OCI-LY3 (cell line): Measurements from ENCODE around the gene DERL2.

Source experiments
- H2AFZ ChIP-seq: fragments of 200-600, 300-600 bp; shearing (Covaris generic); 2 replicates; pipeline ENCODE4 v1.6.0; 2014; ENCODE audit warnings: antibody characterized with exemption, low read depth, low read length
- H3K27ac ChIP-seq: fragments of 200-600, 300-600 bp; sonication (generic); 2 replicates; pipeline ENCODE4 v1.5.1; 2014; ENCODE audit warnings: mild to moderate bottlenecking, low read length, moderate library complexity, mixed read lengths
- H3K27me3 ChIP-seq: fragments of 200-600, 300-600 bp; sonication (generic); 2 replicates; pipeline ENCODE4 v1.6.1; 2014; ENCODE audit warnings: low read depth, low read length, mixed read lengths
- H3K36me3 ChIP-seq: fragments of 200-600, 300-600 bp; sonication (generic); replicated peaks from 2 replicates; pipeline ENCODE3; 2014; ENCODE audit warnings: low read depth, low read length, mixed read lengths
- H3K4me1 ChIP-seq: fragments of 300-600, 200-600 bp; sonication (generic); 2 replicates; pipeline ENCODE4 v1.6.1; 2014; ENCODE audit warnings: low read length, mixed read lengths
- H3K4me2 ChIP-seq: fragments of 200-600, 300-600 bp; sonication (generic); 2 replicates; pipeline ENCODE4 v1.6.1; 2014; ENCODE audit warnings: low read length, mixed read lengths
- H3K4me3 ChIP-seq: fragments of 300-600, 200-600 bp; sonication (generic); 2 replicates; pipeline ENCODE4 v1.5.1; 2014; ENCODE audit warnings: antibody characterized with exemption, mild to moderate bottlenecking, low read length, moderate library complexity
- H3K79me2 ChIP-seq: fragments of 300-600, 200-600 bp; shearing (Covaris generic); 2 replicates; pipeline ENCODE4 v1.6.1; 2014; ENCODE audit warnings: mild to moderate bottlenecking, low read length, mixed read lengths
- H3K9ac ChIP-seq: fragments of 300-600, 200-600 bp; shearing (Covaris generic); 2 replicates; pipeline ENCODE4 v1.6.0; 2014; ENCODE audit warnings: mild to moderate bottlenecking, low read length, moderate library complexity
- H3K9me3 ChIP-seq: fragments of 200-600, 300-600 bp; shearing (Covaris generic); 2 replicates; pipeline ENCODE4 v1.6.1; 2014; ENCODE audit warnings: low read length, mixed read lengths; ENCODE audit not compliant: insufficient read depth
- H4K20me1 ChIP-seq: fragments of 200-600, 300-600 bp; sonication (generic); 2 replicates; pipeline ENCODE4 v1.6.1; 2016; ENCODE audit warnings: low read length, mixed read lengths; ENCODE audit not compliant: insufficient read depth
- EZH2phosphoT487 ChIP-seq: fragments of 200-600 bp; shearing (Covaris generic); IDR thresholded peaks from 2 replicates; pipeline ENCODE4 v1.6.1; 2018; ENCODE audit warnings: antibody characterized with exemption, mixed run types, low read depth
- TF ChIP-seq, protein P1 (sequence below): fragments of 200-600, 300-600 bp; sonication (generic); IDR thresholded peaks from 2 replicates; pipeline ENCODE4 v1.5.1; 2014; ENCODE audit warnings: antibody characterized with exemption, low read length, low read depth

DERL2 gene

GRCh38 chr17:5430413-5430999 is 55.5 kb downstream of the DERL2 start:
- Histone ChIP-seq H3K9me3 (no peaks in the 10 kb centered on the region), H2AFZ (no peak overlapping the region), H3K36me3 (peaks cover 45% of the 10 kb centered on the region), H4K20me1 (no peaks in the 10 kb centered on the region), H3K4me3 (no peak overlapping the region), H3K4me2 (no peak overlapping the region), H3K27ac (no peak overlapping the region), H3K4me1 (no peaks in the 10 kb centered on the region), H3K79me2 (peaks cover 12% of the 10 kb centered on the region), H3K9ac (no peak overlapping the region), H3K27me3 (no peaks in the 10 kb centered on the region)
- TF ChIP-seq EZH2phosphoT487 = no peak
- TF ChIP-seq, protein P1, sequence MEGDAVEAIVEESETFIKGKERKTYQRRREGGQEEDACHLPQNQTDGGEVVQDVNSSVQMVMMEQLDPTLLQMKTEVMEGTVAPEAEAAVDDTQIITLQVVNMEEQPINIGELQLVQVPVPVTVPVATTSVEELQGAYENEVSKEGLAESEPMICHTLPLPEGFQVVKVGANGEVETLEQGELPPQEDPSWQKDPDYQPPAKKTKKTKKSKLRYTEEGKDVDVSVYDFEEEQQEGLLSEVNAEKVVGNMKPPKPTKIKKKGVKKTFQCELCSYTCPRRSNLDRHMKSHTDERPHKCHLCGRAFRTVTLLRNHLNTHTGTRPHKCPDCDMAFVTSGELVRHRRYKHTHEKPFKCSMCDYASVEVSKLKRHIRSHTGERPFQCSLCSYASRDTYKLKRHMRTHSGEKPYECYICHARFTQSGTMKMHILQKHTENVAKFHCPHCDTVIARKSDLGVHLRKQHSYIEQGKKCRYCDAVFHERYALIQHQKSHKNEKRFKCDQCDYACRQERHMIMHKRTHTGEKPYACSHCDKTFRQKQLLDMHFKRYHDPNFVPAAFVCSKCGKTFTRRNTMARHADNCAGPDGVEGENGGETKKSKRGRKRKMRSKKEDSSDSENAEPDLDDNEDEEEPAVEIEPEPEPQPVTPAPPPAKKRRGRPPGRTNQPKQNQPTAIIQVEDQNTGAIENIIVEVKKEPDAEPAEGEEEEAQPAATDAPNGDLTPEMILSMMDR = no peak

GRCh38 chr17:5429191-5429887 is 56.6 kb downstream of the DERL2 start:
- Histone ChIP-seq H2AFZ (no peak overlapping the region), H3K4me1 (no peaks in the 10 kb centered on the region), H4K20me1 (no peaks in the 10 kb centered on the region), H3K27ac (no peak overlapping the region), H3K4me2 (no peak overlapping the region), H3K9ac (no peak overlapping the region), H3K36me3 (peaks cover 45% of the 10 kb centered on the region), H3K9me3 (no peaks in the 10 kb centered on the region), H3K4me3 (no peak overlapping the region), H3K27me3 (no peaks in the 10 kb centered on the region), H3K79me2 (peaks cover 4% of the 10 kb centered on the region; the same call in 1 of the 2 replicates)
- TF ChIP-seq EZH2phosphoT487 = no peak
- TF ChIP-seq, protein P1 = no peak

DNA sequence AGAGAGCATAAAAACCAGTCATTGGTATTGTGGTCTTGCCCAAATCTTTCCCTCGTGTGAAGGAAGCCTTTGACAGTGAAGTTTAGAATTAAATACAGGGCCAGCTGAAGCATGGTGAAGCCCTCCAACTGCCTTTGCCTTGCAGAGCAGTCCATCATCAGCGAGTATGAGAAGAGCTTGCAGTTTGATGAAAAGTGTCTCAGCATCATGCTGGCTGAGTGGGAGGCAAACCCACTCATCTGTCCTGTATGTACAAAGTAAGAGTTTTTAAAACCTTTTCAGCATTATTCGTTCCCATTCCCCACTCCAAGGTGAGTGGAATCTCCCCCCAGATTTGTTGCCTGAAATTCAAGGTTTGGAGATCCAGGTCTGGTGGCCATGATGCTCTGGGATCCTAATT is 60.2 kb downstream of the DERL2 start:
- H3K27ac ChIP-seq = no peak overlapping the region
- H3K9ac ChIP-seq = no peak overlapping the region
- TF ChIP-seq, protein P1 = no peak
- TF ChIP-seq EZH2phosphoT487 = no peak
- peaks cover 23% of the 10 kb centered on the region for H3K79me2 ChIP-seq
- H3K4me1 ChIP-seq = peaks cover 6% of the 10 kb centered on the region
- peaks cover 44% of the 10 kb centered on the region for H3K36me3 ChIP-seq
- H2AFZ ChIP-seq = no peak overlapping the region
- H3K27me3 ChIP-seq = no peaks in the 10 kb centered on the region
- no peak overlapping the region for H3K4me2 ChIP-seq
- H3K9me3 ChIP-seq = no peaks in the 10 kb centered on the region
- no peaks in the 10 kb centered on the region for H4K20me1 ChIP-seq
- no peak overlapping the region for H3K4me3 ChIP-seq

DNA sequence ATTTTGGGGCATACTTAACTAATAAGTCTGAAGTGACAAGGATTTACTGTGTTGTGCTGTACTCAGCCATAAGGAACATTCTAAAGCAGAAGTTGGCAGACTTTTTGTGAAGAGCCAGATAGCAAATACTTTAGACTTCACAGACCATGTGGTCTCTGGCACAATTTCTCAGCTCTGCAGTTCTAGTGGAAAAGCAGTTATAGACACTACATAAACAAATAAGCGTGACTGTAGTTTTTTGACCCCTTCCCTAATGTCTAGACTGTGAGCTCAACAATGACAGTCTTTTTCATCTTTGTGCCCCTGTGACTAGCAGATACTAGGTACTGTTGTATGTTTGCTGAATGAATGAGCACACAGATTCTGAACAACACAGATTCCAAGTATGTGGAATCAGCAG is 61.1 kb downstream of the DERL2 start:
- H3K9ac ChIP-seq = no peak overlapping the region
- peaks cover 6% of the 10 kb centered on the region for H3K4me1 ChIP-seq
- H2AFZ ChIP-seq = no peak overlapping the region
- no peak overlapping the region for H3K4me2 ChIP-seq
- peaks cover 44% of the 10 kb centered on the region for H3K36me3 ChIP-seq
- H3K9me3 ChIP-seq = no peaks in the 10 kb centered on the region
- H3K27me3 ChIP-seq = no peaks in the 10 kb centered on the region
- no peak overlapping the region for H3K4me3 ChIP-seq
- H3K79me2 ChIP-seq = peaks cover 32% of the 10 kb centered on the region
- TF ChIP-seq, protein P1 = no peak
- TF ChIP-seq EZH2phosphoT487 = no peak
- H3K27ac ChIP-seq = no peak overlapping the region
- H4K20me1 ChIP-seq = no peaks in the 10 kb centered on the region
